HG03432 (cell line): ENCODE results near the gene NOP16.

Source experiments
- ATAC-seq: cut with Tn5 transposase; IDR thresholded peaks from one replicate; pipeline ENCODE4 v1.9.1; 2021; ENCODE audit warnings: mild to moderate bottlenecking, moderate library complexity; ENCODE audit not compliant: unreplicated experiment

NOP16 gene

DNA sequence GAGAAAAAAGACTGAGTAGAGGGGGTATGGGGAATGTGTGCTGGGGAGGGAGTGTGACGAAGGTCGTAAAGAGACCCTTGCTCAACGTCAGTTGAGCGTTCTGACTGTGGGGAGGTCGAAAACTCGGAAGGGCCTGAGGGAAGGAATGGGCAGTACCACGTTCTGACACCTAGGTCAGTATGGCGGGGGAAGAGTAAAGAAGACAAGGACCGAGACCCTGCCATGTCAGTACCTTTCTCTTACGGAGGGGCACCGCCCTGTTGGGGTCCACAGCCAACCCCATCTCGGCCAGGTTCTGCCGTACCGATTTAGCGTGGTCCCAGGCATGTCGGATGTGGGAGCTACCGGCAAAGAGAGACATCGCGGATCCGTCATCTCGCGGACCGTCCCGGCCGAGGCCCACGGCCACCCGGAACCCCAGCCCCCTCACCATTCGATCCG is 375 bp downstream of the NOP16 start:
- ATAC-seq: peak; percentile 2

DNA sequence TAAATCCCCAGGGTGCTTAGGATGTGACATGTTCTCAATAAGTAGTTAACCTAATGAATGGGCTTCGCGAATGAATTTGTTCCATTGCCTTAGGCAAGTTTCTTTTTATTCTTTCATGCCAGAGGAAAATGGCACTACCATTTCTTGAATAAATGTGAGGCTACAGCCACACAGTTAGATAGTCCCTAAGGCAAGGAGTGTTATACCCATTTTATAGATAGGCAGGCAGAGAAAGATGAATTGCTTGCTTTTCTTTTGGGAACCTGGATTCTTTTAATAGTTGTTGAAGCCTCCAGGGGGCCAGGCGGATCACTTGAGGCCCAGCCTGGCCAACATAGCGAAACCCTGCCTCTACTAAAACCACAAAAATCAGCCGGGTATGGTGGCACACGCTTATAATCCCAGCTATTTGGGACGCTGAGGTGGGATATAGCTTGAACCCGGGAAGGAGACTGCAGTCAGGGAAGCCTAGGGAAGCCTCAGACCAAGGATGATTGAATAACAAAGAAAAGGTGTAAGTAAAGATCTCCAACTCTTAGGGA is 943 bp downstream of the NOP16 start:
- no peak for ATAC-seq

DNA sequence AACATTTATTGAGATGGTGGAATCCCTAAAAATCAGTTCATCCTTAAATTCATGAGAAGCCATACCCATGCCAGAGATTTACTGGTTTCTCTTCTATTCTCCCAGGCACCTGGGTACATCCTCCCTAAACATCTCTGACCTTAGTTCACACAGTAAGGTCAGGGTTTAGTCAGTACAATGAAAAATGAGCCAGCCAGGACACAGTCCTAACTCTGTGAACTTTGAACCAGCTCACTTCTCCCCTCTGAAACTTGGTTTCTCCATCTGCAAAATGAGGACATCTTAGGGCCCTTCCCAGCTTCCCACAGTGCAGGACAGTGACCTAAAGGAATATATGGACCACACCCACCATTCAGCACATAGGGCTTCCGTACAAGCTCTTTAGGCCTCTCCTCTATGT is 1.9 kb downstream of the NOP16 start:
- no peak for ATAC-seq

DNA sequence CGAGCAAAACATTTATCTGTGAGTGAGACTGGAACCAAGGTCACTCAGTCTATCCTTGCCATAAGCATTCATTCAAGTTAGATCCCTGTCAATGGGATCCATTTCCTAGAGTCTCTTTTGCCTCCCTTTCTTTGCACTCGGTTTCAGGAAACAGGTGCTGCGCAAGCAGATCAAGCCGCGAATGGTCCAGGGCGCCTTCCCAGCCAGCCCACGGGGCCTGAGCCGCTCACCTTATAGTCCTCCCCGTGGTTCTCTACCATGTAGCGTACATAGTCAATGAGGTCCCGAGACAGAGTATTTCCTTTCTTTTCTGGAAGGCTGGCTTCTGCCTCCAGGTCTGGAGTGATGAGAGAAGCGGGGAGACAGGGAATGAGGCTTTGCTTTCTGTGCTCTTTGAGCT is 3.4 kb downstream of the NOP16 start:
- ATAC-seq: no peak

DNA sequence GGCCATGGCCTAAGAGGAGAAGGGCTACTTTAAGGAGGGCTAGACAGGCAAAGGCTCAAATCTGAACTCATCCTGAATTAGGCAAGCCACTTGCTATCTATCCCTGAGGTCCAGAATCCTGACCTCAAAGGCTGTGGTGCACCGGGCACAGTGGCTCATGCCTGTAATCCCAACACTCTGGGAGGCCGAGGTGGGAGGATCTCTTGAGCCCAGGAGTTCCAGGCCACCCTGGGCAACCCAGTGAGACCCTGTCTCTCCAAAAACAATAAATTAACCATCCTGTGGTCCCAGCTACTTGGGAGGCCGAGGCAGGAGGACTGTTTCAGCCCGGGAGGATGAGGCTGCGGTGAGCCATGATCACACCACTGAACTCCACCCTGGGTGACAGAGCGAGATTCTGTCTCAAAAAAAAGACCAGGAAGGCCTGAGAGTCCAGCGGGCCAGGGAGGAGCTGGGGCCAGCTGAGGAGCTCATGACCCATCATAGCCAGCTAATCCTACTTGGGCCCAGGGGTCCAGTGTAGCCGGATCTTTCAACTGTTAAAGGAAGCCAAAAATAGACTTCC is 4.0 kb downstream of the NOP16 start:
- no peak for ATAC-seq

DNA sequence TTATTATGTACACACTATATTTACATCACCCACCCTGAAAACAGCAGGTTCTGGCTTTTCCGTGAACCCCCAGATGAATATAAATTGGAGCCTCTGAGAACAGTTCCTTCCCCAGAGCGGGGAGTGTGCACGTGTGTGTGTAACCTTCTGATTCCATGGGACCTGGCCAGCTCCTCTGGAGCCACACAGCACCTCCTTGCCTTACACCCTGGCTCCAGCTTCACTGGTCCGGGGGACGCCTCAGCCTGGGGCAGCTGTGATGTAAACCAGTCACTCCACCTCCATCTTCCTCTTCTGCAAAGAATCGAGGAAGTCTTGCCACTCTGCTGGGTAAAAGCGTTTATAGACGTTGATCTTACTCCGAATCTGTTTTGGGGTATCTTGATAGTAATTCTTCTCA is 4.4 kb downstream of the NOP16 start:
- ATAC-seq: no peak

DNA sequence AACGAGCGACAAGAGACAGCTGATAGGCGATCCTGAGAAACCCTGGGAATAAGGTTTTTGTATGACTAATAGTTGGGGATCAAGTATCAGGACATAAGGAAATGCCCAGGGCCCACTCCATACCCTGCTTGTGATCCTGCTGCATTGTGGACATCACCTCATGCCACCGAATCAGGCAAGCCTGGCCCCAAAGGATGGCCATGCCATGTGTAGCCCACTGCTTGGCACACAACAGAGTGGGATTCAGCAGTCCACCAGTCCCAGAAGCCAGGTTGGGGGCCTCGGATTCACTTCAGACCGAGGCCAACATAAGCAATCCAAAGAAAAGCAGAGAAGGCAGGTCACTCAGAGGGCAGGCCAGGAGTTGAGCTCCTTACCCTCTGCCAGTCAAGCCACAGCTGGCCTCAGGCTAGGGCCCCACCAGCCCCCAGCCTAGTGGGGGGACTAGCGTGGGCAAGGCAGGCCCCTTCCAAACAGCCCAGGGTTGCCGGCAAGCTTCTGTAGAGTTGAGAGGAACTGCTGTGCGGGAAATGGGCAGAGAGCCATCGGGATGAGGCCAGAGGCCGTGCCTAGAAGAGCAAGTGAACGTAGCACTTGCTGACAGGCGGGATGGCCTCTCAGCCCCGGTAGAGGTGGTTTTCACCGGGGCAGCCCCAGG is 5.0 kb downstream of the NOP16 start:
- no peak for ATAC-seq

DNA sequence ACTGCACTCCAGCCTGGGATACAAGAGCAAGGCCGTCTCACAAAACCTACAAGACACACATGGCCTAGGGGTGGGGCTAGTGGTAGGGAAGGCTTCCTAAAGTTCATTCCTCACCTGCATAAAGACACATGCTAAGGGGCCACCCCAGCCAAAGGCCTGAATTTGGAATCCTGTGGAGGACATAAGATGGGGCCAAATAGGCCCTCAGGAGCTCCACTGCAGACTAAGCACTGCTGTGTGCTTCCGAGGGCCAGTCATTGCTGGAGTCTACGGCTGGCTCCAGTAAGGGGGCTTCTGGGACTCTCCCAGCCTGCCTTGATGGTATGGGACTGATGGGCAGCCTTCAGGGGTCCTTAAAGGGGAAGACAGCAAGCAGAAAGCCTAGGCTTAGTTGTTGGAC is 5.7 kb downstream of the NOP16 start:
- ATAC-seq: no peak

DNA sequence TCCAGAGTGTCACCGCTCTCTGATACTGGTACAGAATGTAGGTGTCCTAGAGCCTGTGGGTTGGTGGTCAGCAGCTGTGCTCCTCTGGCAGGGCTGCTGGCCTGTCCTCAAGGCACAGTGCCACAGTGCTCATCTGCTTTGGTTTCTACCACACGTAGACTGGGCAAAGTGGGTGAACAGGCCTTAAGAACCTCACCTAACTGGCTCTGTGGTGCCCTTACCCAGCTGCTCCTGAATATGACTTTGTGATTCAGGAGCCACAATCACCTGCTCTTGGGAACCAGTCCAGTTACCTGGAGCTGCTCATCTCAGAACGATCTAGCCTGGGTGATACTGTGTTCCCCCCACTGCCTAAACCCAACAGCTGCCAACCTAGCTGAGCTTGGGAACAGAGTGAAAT is 6.4 kb downstream of the NOP16 start:
- ATAC-seq: no peak

DNA sequence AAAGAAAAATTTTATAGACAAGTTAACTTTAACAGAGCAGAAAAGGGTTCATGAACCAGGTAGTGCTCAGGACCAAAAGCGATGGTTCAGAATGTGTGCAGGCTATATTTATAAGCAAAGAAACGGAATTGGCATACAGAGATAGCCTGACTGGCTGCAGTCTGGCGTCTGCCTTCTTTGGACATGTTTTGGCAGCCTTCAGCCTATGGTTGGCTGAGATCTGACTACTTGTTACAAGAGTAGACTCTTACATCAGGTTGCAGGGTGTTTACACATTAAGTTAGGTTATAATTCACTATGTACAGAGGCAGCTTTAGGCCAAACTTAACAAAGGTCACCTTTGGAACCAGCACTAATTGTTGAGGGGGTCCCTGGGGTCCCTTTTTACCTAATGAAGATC is 7.0 kb downstream of the NOP16 start:
- ATAC-seq: no peak

DNA sequence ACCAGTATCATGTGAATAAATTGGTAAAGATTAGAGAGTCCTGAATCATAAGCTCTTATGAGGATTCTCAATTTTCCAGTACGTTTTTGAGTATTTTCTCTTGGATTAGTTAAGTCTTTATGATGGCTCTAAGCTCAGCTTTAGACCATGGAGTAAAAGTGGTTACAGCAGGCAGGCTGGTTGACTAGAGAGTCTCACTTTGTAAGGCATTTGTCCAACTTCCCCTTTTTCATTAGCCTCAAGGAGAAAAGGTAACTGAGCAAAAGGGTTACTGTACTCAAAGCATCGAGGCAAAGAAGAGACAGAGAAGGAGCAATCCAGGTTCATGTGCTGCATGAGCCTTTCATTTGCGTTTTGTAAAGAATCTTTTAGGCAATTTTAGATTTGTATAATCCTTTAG is 8.5 kb downstream of the NOP16 start:
- ATAC-seq: no peak

DNA sequence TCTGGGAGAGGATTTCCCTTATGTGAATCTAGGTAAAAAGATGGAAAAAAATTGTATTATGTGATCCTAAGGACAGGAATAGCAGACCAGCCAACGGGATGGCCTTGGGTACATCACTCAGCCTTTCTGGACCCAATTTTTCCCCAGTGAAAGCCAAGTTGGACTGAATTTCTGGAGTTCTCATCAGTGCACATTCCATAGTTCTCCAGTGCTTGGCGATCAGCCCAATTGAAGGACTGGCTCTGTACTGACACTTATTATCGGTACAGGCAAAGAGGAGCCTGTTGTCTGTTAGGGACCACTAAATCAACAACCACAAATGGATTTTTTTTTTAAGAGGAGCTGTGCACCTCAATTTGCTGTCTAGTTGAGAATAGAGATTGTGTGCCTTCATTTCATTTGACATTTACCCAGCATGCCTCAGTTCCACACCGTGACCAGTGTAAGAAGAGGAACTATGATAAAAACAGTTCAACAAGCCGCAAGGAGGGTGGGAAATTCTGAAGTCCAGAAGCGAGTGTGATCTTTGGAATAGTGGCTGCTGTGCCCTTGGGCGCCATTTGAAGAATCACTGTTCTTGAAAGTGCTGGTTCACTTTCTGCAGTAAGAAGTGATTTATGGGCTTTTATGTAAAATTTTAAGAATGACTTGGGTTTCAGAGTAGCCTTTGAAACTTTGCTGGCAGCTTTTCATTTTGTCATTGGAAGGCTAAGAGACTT is 15.1 kb downstream of the NOP16 start:
- ATAC-seq: no peak

DNA sequence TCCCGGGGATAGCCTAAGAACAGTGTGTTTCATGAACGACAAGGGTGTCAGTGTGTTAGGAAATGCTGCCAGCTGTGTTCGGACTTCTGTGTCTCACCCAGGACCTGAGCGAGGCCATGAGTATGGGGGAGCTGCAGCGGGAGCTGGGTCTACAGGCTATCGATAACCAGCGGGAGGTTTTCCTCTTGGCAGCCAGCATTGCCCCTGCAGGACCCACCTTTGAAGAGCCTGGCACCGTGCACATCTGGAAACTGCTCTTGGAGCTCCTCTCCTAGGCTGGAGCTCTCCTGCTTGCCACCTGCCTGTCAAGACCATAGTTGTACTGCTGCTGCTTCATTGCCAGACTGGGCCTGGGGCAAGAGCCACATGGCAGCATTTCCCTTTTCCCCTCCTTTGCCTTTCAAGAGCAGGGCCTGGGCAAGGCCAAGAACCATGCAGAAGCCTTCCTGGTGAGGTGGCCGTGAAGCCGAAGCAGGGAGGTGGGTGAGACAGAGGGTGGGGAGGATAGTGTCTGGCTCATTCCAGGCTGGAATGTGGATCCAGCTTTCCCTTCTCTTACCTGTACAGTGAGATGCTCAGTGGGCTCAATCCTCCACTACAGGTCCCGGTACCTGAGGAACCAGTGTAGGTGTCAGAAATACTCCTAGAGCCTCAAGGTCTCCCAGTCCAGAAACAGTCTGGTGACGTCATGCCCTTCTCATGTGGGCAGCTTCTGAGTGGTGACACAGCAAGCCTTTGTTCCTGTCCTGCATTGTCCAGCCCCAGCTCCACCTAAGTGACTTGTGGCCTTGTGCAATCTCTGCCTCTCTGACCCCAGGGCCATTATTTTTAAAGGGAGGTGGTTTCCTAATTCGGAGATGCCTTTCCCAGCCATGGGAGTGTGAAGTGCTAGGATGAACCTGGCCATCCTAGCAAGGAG is 16.5 kb downstream of the NOP16 start:
- ATAC-seq: no peak

DNA sequence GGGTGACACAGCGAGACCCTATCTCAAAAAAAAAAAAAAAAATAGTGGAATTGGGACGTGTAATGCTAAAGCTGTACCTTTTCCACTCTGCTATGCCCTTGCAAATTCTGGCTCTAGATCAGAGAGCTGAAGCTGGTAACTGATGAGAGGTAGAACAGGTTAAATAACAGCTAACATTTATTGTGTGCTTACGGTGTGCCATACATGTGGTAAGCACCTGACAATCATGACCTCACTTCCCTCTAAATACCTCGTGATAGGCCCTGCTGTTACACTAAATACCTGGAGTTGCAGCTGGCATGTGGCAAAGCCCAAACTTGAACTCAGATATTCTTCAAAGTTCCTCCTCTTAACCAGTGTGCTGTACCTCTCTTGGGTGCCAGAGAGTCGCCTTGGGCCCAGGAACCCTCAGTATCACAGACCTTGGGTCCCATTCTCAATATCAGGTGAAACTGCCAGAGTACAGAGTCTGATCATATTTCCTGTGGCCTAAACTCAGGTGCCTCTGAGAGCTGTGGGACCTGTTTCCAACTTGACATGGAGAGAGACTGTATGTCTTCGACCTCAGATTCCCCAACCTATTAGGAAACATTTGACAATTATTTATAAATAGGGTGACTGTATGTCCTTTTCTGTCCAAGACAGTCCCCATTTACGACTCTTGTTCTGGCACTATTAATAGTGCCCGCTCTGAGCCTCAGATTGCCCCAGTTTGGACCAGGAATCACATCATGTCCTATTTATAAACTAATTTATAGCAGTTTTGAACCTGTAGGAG is 18.3 kb downstream of the NOP16 start:
- ATAC-seq: no peak

DNA sequence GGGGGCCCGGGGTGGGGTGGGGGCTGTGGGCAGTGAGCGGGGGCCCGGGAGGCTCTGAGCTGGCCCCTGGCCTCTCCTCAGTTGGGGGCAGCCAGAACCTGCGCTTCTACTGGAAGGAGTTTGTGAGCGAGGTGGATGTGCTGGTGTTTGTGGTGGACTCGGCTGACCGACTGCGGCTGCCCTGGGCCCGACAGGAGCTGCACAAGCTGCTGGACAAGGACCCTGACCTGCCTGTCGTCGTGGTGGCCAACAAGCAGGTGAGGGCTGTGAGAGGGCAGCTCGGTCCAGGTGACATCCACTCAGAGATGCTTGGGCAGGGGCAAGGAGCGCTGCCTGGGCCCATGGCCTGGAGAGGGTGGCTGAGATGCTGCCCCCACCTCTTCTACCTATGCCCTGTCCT is 19.7 kb downstream of the NOP16 start:
- ATAC-seq: no peak

DNA sequence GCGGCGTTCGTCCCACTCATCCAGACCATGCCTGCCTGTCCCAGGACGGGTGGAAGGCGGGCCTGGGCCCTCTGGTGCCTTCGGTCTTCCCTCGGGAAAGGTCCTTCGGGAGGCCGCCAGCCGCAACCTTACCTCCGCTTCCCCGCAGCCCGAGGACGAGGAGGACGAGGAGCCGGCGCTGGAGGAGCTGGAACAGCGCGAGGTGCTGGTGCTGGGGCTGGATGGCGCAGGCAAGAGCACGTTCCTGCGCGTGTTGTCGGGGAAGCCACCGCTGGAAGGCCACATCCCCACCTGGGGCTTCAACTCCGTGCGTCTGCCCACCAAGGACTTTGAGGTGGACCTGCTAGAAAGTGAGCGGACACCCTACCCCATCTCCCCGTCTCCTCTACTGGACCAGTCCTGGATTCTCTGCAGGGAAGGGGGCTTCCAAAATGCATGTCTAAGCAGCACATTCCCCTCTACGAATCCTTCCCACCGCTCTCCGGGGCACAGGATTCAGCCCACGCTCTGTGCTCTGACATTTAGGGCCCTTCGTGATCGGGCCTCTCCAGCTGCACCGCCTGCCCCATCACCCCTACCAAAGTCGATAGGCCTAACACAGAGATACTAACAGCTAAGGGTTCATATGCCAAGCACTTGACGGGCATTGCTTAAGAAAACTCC is 22.0 kb downstream of the NOP16 start:
- ATAC-seq: no peak

DNA sequence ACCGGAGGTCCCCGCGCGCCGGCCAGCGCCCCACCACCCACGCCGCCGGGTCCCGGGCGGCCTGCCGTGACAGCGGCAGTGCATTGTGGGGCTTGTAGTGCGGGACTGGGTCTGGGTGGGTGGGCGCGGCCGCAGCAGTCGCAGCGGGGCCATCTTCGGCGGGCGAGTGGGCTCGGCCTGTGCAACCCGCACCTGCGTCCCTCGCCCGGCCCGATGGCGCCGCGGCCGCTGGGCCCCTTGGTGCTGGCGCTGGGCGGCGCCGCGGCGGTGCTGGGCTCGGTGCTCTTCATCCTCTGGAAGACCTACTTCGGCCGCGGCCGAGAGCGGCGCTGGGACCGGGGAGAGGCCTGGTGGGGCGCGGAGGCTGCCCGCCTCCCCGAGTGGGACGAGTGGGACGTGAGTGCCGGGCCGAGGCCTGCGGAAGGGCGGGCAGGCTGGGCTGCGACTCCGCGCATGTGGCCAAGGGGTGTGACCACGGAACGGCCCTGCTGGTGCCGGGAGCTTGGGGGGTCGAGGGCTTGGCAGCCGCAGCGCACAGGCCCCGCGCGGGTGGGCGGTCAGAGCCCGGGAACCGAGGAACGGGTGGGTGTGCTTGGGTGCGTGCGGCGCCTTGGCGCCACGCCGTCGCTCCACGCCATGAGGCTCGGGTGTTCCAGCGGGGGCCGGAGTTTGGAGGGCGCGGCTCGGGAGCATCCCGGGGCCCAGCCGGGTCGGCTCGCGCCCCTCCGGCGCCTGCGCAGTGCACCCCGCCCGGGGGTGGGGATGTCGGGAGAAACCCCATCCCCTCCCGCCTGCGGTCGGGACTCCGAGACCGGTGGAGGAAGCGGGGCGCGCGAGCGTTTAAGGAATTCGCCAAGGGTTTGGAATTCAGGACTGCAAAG is 22.8 kb downstream of the NOP16 start, which contains the start of gene ARL10:
Gene ARL10 (plus strand): TSS at position 137 of the 881 bp plus-strand sequence. CDS start 77 bp downstream, at position 214.
- peak; percentile 44 for ATAC-seq

DNA sequence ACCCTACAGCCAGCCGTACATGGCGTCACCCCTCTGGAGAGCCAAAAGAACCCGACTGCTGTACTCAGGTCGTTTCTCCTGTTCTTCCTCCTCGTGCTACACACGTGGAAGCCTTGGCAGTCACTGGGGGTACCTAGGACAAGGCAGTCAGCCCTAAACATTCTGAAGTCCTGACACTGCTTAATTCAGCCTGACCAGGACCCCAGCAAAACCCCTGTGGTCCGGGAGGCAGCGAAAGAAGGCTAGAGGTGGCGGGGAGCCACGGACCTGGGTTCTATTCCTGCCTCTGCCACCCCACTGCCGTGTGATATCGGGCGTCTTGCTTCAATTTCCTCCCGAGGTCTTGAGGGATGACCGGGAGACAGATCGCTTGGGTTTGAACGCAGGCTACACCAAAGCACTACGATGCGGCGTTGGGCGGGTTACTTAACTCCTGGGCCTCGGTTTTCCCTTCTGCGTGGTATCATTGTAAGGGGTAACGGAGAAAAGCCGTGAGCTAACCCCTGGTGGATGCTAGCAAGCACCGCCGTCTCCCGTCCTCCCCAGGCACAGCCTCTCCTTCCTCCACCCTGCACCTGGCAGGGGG is 23.5 kb downstream of the NOP16 start:
- no peak for ATAC-seq

DNA sequence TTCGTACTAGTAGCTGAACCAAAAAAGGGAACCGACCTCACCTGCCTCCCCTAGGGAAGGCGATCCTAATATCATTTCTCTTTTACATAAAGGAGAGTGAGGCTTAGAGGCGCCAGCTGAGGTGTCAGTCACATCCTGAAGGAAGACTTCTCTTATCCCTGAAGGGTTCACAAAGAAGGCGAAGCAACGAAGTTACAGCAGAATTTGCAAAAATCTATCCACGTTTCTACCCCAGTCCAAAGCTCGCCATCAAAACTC is 26.2 kb downstream of the NOP16 start:
- ATAC-seq: peak; percentile 8
